Liver (tissue), 9 donors: Measurements from ENCODE around the gene CRYBA1. TPM values are rescaled to one million over a fixed set of nuclear protein-coding genes. Genes with fewer than 3 reads are reported as not detected.

Source experiments
- DNase-seq: peaks from one replicate; pipeline ENCODE4 v3.0.0-alpha.2; 2017; ENCODE audit warnings: low spot score
- H3K27ac ChIP-seq, 2 donors: one replicate each; pipeline ENCODE4 v1.7.0; 2013; ENCODE audit warnings: inconsistent platforms in 2 of 2, low read length in 2 of 2, control low read depth in 1 of 2, low read depth in 1 of 2, mild to moderate bottlenecking in 1 of 2
- H3K27me3 ChIP-seq, 4 donors: one replicate each; pipeline versions ENCODE4 v1.6.1 to v1.7.0; 2013; ENCODE audit warnings: low read length in 3 of 4, inconsistent platforms in 1 of 4, mild to moderate bottlenecking in 1 of 4, moderate library complexity in 1 of 4; ENCODE audit not compliant: control insufficient read depth in 4 of 4, insufficient read depth in 4 of 4
- H3K36me3 ChIP-seq, 4 donors: one replicate each; pipeline versions ENCODE4 v1.6.1 to v1.7.0; 2013; ENCODE audit warnings: low read length in 3 of 4, mild to moderate bottlenecking in 3 of 4, low read depth in 1 of 4, moderate library complexity in 1 of 4; ENCODE audit not compliant: control insufficient read depth in 4 of 4, insufficient read depth in 3 of 4
- H3K4me1 ChIP-seq, 4 donors: one replicate each; pipeline versions ENCODE4 v1.6.1 to v1.7.0; 2013; ENCODE audit warnings: low read length in 3 of 4, mild to moderate bottlenecking in 3 of 4, moderate library complexity in 1 of 4; ENCODE audit not compliant: control insufficient read depth in 4 of 4, insufficient read depth in 4 of 4
- H3K4me3 ChIP-seq, 3 donors: one replicate each; pipeline versions ENCODE4 v1.6.1 to v1.7.0; 2013; ENCODE audit warnings: low read length in 3 of 3, control low read depth in 1 of 3, low read depth in 1 of 3, mild to moderate bottlenecking in 1 of 3
- H3K9ac ChIP-seq, 2 donors: one replicate each; pipeline ENCODE4 v1.7.0; 2013; ENCODE audit warnings: low read length in 2 of 2, mild to moderate bottlenecking in 2 of 2, moderate library complexity in 2 of 2, control low read depth in 1 of 2, low read depth in 1 of 2
- H3K9me3 ChIP-seq, 4 donors: one replicate each; pipeline versions ENCODE4 v1.6.1 to v1.7.0; 2013; ENCODE audit warnings: low read length in 3 of 4; ENCODE audit not compliant: control insufficient read depth in 4 of 4
- EGR1 ChIP-seq, 2 donors: IDR thresholded peaks; 2 replicates each; pipeline ENCODE4 v1.6.1; 2016 to 2018; ENCODE audit warnings: antibody characterized with exemption in 2 of 2, low read depth in 2 of 2
- FOXA2 ChIP-seq: IDR thresholded peaks from 2 replicates; pipeline ENCODE4 v1.6.1; 2016; ENCODE audit warnings: antibody characterized with exemption
- HNF4A ChIP-seq, 2 donors: conservative IDR thresholded peaks; 2 replicates each; pipeline ENCODE4 v1.6.1; 2016; ENCODE audit warnings: antibody characterized with exemption in 2 of 2, mild to moderate bottlenecking in 2 of 2
- HNF4G ChIP-seq: IDR thresholded peaks from 2 replicates; pipeline ENCODE4 v1.6.1; 2016; ENCODE audit warnings: antibody characterized with exemption
- NR2F2 ChIP-seq: IDR thresholded peaks from 2 replicates; pipeline ENCODE4 v1.6.1; 2016; ENCODE audit warnings: antibody characterized with exemption
- SP1 ChIP-seq: IDR thresholded peaks from 2 replicates; pipeline ENCODE4 v1.6.1; 2018; ENCODE audit warnings: antibody characterized with exemption, mild to moderate bottlenecking
- TAF1 ChIP-seq: conservative IDR thresholded peaks from 2 replicates; pipeline ENCODE4 v1.6.1; 2016; ENCODE audit warnings: antibody characterized with exemption, mild to moderate bottlenecking
- ZBTB33 ChIP-seq: IDR thresholded peaks from 2 replicates; pipeline ENCODE4 v1.6.1; 2016; ENCODE audit warnings: antibody characterized with exemption
- whole genome bisulfite sequencing: extraction: QIAGEN DNeasy Blood & Tissue Kit; methylation state at CpG from one replicate; pipeline ENCODE4 v1.1.7; 2013; 5-methylcytosine and 5-hydroxymethylcytosine counted together
- polyA plus RNA-seq, 2 donors: library from polyadenylated mRNA; stranded (reverse) in 1 of 2; unstranded in 1 of 2; fragments of 200-250 nt in 1 of 2; fragments of >200 nt in 1 of 2; fragmentation: Nextera tagmentation in 1 of 2; extraction: Ambion mirVana in 1 of 2; gene quantifications; one replicate each; pipeline versions ENCODE4 v1.2.1 to v1.2.3, GENCODE V29; 2013 to 2015
- total RNA-seq, 2 donors: library from RNA; depleted of rRNA; stranded (reverse); fragments of >200 nt; gene quantifications; one replicate each; pipeline ENCODE4 v1.2.3, GENCODE V29; 2014
- TF ChIP-seq, protein P1 (sequence below): IDR thresholded peaks from 2 replicates; pipeline ENCODE4 v1.6.1; 2016; ENCODE audit warnings: antibody characterized with exemption
- donor health status: healthy.
- donor health status: healthy.
- donor health status: healthy.
- donor health status: healthy.
- donor health status: healthy.

Gene CRYBA1
- total and polyA plus RNA-seq, 4 donors = not detected

DNA sequence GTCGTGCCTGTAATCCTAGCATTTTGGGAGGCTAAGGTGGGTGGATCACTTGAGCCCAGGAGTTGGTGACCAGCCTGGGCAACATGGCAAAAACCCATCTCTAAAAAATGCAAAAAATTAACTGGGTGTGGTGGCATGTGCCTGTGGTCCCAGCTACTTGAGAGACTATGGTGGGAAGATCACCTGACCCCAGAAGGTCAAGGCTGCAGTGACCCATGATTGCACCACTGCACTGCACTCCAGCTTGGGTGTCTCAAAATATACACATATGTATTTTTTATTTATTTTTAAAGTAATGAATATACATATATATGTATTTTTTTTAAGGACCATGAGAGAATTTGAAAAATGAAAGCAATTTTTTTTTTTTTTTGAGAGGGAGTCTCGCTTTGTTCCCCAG lies 52.4 kb downstream of the CRYBA1 start:
- WGBS = 94% methylated on average over 2 of the region's 2 CpGs
- Histone ChIP-seq H3K9me3 (no peaks in the 10 kb centered on the region), H3K9ac (no peak overlapping the region), H3K36me3 (no peaks in the 10 kb centered on the region), H3K27me3 (no peaks in the 10 kb centered on the region), H3K4me3 (no peak overlapping the region), H3K4me1 (peaks cover 0 to 3% (median 0%) of the 10 kb centered on the region in 4 donors), H3K27ac (no peak overlapping the region)
- TF ChIP-seq SP1 (no peak), TAF1 (no peak), FOXA2 (no peak), HNF4G (no peak), HNF4A (conservative IDR thresholded peaks at IDR 0.05) (no peak), NR2F2 (no peak), EGR1 (IDR thresholded peaks at IDR 0.05; ENCODE audit: low read depth in 2 of 2) (no peak), ZBTB33 (no peak)
- TF ChIP-seq, protein P1, sequence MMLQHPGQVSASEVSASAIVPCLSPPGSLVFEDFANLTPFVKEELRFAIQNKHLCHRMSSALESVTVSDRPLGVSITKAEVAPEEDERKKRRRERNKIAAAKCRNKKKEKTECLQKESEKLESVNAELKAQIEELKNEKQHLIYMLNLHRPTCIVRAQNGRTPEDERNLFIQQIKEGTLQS = no peak
- DNase-seq = no peak

- Histone ChIP-seq H3K9ac (no peak overlapping the region), H3K4me1 (no peaks in the 10 kb centered on the region), H3K27ac (no peak overlapping the region), H3K36me3 (no peaks in the 10 kb centered on the region), H3K9me3 (no peaks in the 10 kb centered on the region), H3K27me3 (no peaks in the 10 kb centered on the region), H3K4me3 (no peak overlapping the region)
- no peak for TF ChIP-seq HNF4A (conservative IDR thresholded peaks at IDR 0.05)
- no peak for DNase-seq
- 82% methylated on average over 3 of the region's 3 CpGs for WGBS
Observed at GRCh38 chr17:29303386-29303785, 56.7 kb downstream of the CRYBA1 start.

Other genes starting within 250 kb of the CRYBA1 start
- not detected for gene SEZ6, start 240.8 kb upstream of the CRYBA1 start, total RNA-seq
- gene SEZ6, start 240.8 kb upstream of the CRYBA1 start, polyA plus RNA-seq = under 1 TPM in 1 of 2 donors, not detected in 1; 0.39 TPM
- 100 to 1,000 TPM in 1 of 2 donors, 10 to 100 TPM in 1; 19.3 to 189 TPM for gene PIPOX, start 203.7 kb upstream of the CRYBA1 start, total RNA-seq
- gene PIPOX, start 203.7 kb upstream of the CRYBA1 start, polyA plus RNA-seq = 100 to 1,000 TPM; 126 to 227 TPM
- 10 to 100 TPM; 38.2 to 81.6 TPM for gene MYO18A, start 66.5 kb upstream of the CRYBA1 start, total RNA-seq
- 10 to 100 TPM; 26.3 to 36.4 TPM for gene MYO18A, start 66.5 kb upstream of the CRYBA1 start, polyA plus RNA-seq
- gene NUFIP2, start 47.3 kb downstream of the CRYBA1 start, total RNA-seq = 10 to 100 TPM; 21.9 to 30.2 TPM
- gene NUFIP2, start 47.3 kb downstream of the CRYBA1 start, polyA plus RNA-seq = 1 to 10 TPM; 2.7 to 7.0 TPM
- 10 to 100 TPM; 19.7 to 20.5 TPM for gene TAOK1, start 143.5 kb downstream of the CRYBA1 start, total RNA-seq
- gene TAOK1, start 143.5 kb downstream of the CRYBA1 start, polyA plus RNA-seq = 1 to 10 TPM; 4.3 to 5.5 TPM